ENCODE results near the gene DR1.

GRCh38 chr1:93296555-93297154 is 49.1 kb upstream of the DR1 start:
- TF ChIP-seq CTCF (IDR thresholded peaks at IDR 0.05; ENCODE audit: low read depth, low read length) (no peak), MAX (IDR thresholded peaks at IDR 0.05; ENCODE audit: low read depth, low read length) (no peak), POLR2A (IDR thresholded peaks at IDR 0.05; ENCODE audit: extremely low read depth, insufficient read length) (no peak)
